H9 (cell line): ENCODE data around the gene TGM5. TPM values are rescaled to one million over a fixed set of nuclear protein-coding genes. Genes with fewer than 3 reads are reported as not detected.

ENCODE experiments used
- DNase-seq: peaks from one replicate; pipeline ENCODE4 v3.0.0-alpha.2; 2017
- H2AFZ ChIP-seq: one replicate; pipeline ENCODE4 v1.6.1; 2013; ENCODE audit warnings: mild to moderate bottlenecking, low read length, control low read depth, moderate library complexity
- H2AK5ac ChIP-seq: 2 replicates; pipeline ENCODE4 v1.6.1; 2013; ENCODE audit warnings: low read length, control low read depth, mixed read lengths; ENCODE audit not compliant: insufficient read length
- H2BK120ac ChIP-seq: one replicate; pipeline ENCODE4 v1.6.1; 2013; ENCODE audit warnings: low read depth, mild to moderate bottlenecking, low read length, control low read depth, inconsistent platforms; ENCODE audit not compliant: poor library complexity, severe bottlenecking
- H2BK12ac ChIP-seq: 2 replicates; pipeline ENCODE4 v1.6.1; 2013; ENCODE audit warnings: low read length, control low read depth, mixed read lengths, low read depth; ENCODE audit not compliant: insufficient read length
- H2BK15ac ChIP-seq: 2 replicates; pipeline ENCODE4 v1.6.1; 2013; ENCODE audit warnings: low read depth, low read length, control low read depth
- H2BK20ac ChIP-seq: one replicate; pipeline ENCODE4 v1.6.1; 2013; ENCODE audit warnings: low read depth, mild to moderate bottlenecking, low read length, control low read depth, inconsistent platforms; ENCODE audit not compliant: poor library complexity, severe bottlenecking
- H2BK5ac ChIP-seq: 2 replicates; pipeline ENCODE4 v1.6.1; 2013; ENCODE audit warnings: low read length, control low read depth, mixed read lengths; ENCODE audit not compliant: insufficient read length
- H3K14ac ChIP-seq: 2 replicates; pipeline ENCODE4 v1.6.1; 2013; ENCODE audit warnings: low read length, control low read depth; ENCODE audit not compliant: insufficient read depth
- H3K18ac ChIP-seq: 2 replicates; pipeline ENCODE4 v1.6.1; 2013; ENCODE audit warnings: low read depth, mild to moderate bottlenecking, mixed read lengths, low read length, control low read depth; ENCODE audit not compliant: insufficient read length
- H3K23ac ChIP-seq: 2 replicates; pipeline ENCODE4 v1.6.1; 2013; ENCODE audit warnings: low read length, control low read depth, mixed read lengths, low read depth; ENCODE audit not compliant: insufficient read length
- H3K23me2 ChIP-seq: 2 replicates; pipeline ENCODE4 v1.6.1; 2013; ENCODE audit warnings: low read depth, mild to moderate bottlenecking, mixed read lengths, low read length, control low read depth; ENCODE audit not compliant: insufficient read length, poor library complexity, severe bottlenecking
- H3K27ac ChIP-seq: 2 replicates; pipeline ENCODE4 v1.5.1; 2013; ENCODE audit warnings: low read length, control low read depth, mixed read lengths, low read depth; ENCODE audit not compliant: insufficient read length
- H3K27me3 ChIP-seq: 2 replicates; pipeline ENCODE4 v1.6.1; 2013; ENCODE audit warnings: low read length, control low read depth, inconsistent platforms; ENCODE audit not compliant: insufficient read depth
- H3K4ac ChIP-seq: 2 replicates; pipeline ENCODE4 v1.6.1; 2013; ENCODE audit warnings: low read depth, mild to moderate bottlenecking, control low read depth, inconsistent platforms, low read length, moderate library complexity
- H3K4me1 ChIP-seq: 2 replicates; pipeline ENCODE4 v1.6.1; 2013; ENCODE audit warnings: low read length, control low read depth, inconsistent platforms; ENCODE audit not compliant: insufficient read depth
- H3K4me2 ChIP-seq: 2 replicates; pipeline ENCODE4 v1.6.1; 2013; ENCODE audit warnings: low read length, control low read depth, mixed read lengths; ENCODE audit not compliant: insufficient read length, insufficient read depth
- H3K56ac ChIP-seq: 2 replicates; pipeline ENCODE4 v1.6.1; 2013; ENCODE audit warnings: low read depth, mild to moderate bottlenecking, mixed read lengths, low read length, control low read depth; ENCODE audit not compliant: insufficient read length
- H3K79me1 ChIP-seq: 2 replicates; pipeline ENCODE4 v1.6.1; 2013; ENCODE audit warnings: low read depth, mild to moderate bottlenecking, moderate library complexity, low read length, control low read depth, inconsistent platforms; ENCODE audit not compliant: insufficient read depth, poor library complexity, severe bottlenecking
- H3K79me2 ChIP-seq: 2 replicates; pipeline ENCODE4 v1.6.1; 2013; ENCODE audit warnings: low read length, control low read depth, inconsistent platforms; ENCODE audit not compliant: insufficient read depth
- H3K9ac ChIP-seq: 2 replicates; pipeline ENCODE4 v1.6.1; 2013; ENCODE audit warnings: low read length, control low read depth, mixed read lengths; ENCODE audit not compliant: insufficient read length; ENCODE audit errors: extremely low read depth
- H3K9me3 ChIP-seq: one replicate; pipeline ENCODE4 v1.6.1; 2013; ENCODE audit warnings: low read depth, low read length, inconsistent platforms; ENCODE audit not compliant: control insufficient read depth
- H3T11ph ChIP-seq: one replicate; pipeline ENCODE4 v1.6.1; 2013; ENCODE audit warnings: mild to moderate bottlenecking, low read length, control low read depth, inconsistent platforms
- H4K20me1 ChIP-seq: one replicate; pipeline ENCODE4 v1.6.1; 2013; ENCODE audit not compliant: control insufficient read depth, insufficient read length, insufficient read depth
- H4K5ac ChIP-seq: 2 replicates; pipeline ENCODE4 v1.6.1; 2013; ENCODE audit warnings: low read depth, mild to moderate bottlenecking, mixed read lengths, low read length, control low read depth; ENCODE audit not compliant: insufficient read length
- H4K8ac ChIP-seq: replicated peaks from 2 replicates; pipeline ENCODE4 v1.6.1; 2013; ENCODE audit warnings: low read length, control low read depth, mixed read lengths, low read depth; ENCODE audit not compliant: insufficient read length
- H4K91ac ChIP-seq: 2 replicates; pipeline ENCODE4 v1.6.1; 2013; ENCODE audit warnings: low read depth, mild to moderate bottlenecking, moderate library complexity, mixed read lengths, low read length, control low read depth; ENCODE audit not compliant: insufficient read length
- H3K27ac Mint-ChIP-seq, 3 experiments: 2 replicates in 2 of 3; 3 replicates in 1 of 3; pipeline ENCODE4 v1.8.0; 2020 to 2021; ENCODE audit warnings: mixed read lengths in 3 of 3, mild to moderate bottlenecking in 1 of 3, moderate library complexity in 1 of 3
- H3K27me3 Mint-ChIP-seq: 2 replicates; pipeline ENCODE4 v1.8.0; 2021; ENCODE audit warnings: low read depth, mild to moderate bottlenecking, moderate library complexity, mixed read lengths
- H3K36me3 Mint-ChIP-seq, 3 experiments: 2 replicates in 2 of 3; 3 replicates in 1 of 3; pipeline ENCODE4 v1.8.0; 2020 to 2021; ENCODE audit warnings: low read depth in 3 of 3, mixed read lengths in 3 of 3; ENCODE audit not compliant: insufficient read depth in 1 of 3
- H3K4me1 Mint-ChIP-seq, 2 experiments: 2 replicates each; pipeline ENCODE4 v1.8.0; 2020; ENCODE audit warnings: mixed read lengths in 2 of 2
- H3K4me3 Mint-ChIP-seq, 2 experiments: 2 replicates in 1 of 2; 3 replicates in 1 of 2; pipeline ENCODE4 v1.8.0; 2020 to 2021; ENCODE audit warnings: mild to moderate bottlenecking in 2 of 2, mixed read lengths in 2 of 2, moderate library complexity in 1 of 2
- H3K9me3 Mint-ChIP-seq, 2 experiments: 2 replicates in 1 of 2; 3 replicates in 1 of 2; pipeline ENCODE4 v1.8.0; 2020; ENCODE audit warnings: mild to moderate bottlenecking in 2 of 2, mixed read lengths in 2 of 2, moderate library complexity in 1 of 2
- WGBS: extraction: QIAGEN DNeasy Blood & Tissue Kit; methylation state at CpG from one replicate; pipeline ENCODE4 v1.1.7; 2013; ENCODE audit warnings: missing lambda C conversion rate, low lambda C conversion rate, mixed read lengths; ENCODE audit not compliant: insufficient read length; ENCODE audit errors: extremely low coverage; 5-methylcytosine and 5-hydroxymethylcytosine counted together
- total RNA-seq: library from RNA; stranded (reverse); gene quantifications from 2 replicates; pipeline ENCODE4 v1.2.1, GENCODE V29; 2021
- TF ChIP-seq, protein P1 (sequence below): fragments of 200-600 bp; sonication (generic); conservative IDR thresholded peaks from 3 replicates; pipeline ENCODE4 v1.8.0; 2021; ENCODE audit warnings: antibody characterized with exemption, mild to moderate bottlenecking

The TGM5 gene
- total RNA-seq, 1 experiment from 2014 or later, result not detected

DNA sequence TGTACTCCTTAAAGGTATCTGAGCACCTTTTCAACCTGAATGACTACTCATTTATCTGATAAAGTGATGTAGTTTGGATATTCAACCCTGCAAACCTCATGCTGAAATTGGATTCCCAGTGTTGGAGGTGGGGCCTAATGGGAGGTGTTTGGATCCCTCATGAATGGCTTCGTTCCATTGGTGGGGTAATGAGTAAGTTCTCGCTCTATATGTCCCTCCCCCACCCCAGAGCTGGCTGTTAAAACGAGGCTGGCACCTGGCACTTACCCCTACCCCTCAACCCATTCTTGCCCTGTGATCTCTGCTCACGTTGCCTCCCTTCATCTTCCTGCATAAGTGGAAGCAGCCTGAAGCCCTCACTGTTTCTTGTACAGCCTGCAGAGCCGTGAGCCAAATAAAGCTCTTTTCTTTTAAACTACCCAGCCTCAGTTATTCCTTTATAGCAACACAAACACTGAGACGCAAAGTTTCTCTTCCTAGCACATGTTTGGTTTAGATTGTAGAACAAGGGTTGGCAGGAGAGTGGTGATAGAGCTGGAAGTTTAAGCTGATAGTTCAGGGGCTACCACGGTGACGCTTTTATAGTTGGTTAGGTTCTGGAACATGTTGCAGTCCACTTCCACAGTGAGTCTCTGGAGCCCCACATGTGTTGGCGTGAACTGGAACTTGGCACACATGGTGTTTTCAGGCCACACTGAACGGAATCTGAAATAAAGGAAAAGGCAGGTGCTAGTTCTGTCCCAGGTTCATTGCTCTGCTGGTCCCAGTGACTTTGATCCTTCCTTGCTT is 69.8 kb downstream of the TGM5 start:
- H3K18ac ChIP-seq, result no peak overlapping the region
- DNase-seq, result no peak

More for the DNA sequence above, 69.8 kb downstream of the TGM5 start:
- Histone ChIP-seq H3K56ac (no peak overlapping the region), H2BK5ac (no peak overlapping the region), H3K9ac (no peak overlapping the region), H2BK12ac (no peak overlapping the region), H2BK120ac (no peak overlapping the region), H3K27me3 (no peaks in the 10 kb centered on the region), H3K4me2 (no peak overlapping the region), H4K8ac (no peak overlapping the region), H3K27ac (no peak overlapping the region), H2AFZ (no peak overlapping the region), H3K4ac (no peak overlapping the region), H3K4me1 (no peaks in the 10 kb centered on the region), H2BK20ac (no peak overlapping the region), H4K91ac (no peak overlapping the region), H4K5ac (no peak overlapping the region), H3K9me3 (no peaks in the 10 kb centered on the region), H2BK15ac (no peak overlapping the region), H2AK5ac (no peak overlapping the region), H4K20me1 (no peaks in the 10 kb centered on the region), H3K79me1 (no peaks in the 10 kb centered on the region), H3K23me2 (no peaks in the 10 kb centered on the region), H3K23ac (no peak overlapping the region), H3T11ph (no peak overlapping the region), H3K79me2 (no peaks in the 10 kb centered on the region), H3K14ac (no peak overlapping the region)
- Mint-ChIP-seq H3K36me3 (peaks cover 4 to 51% (median 24%) of the 10 kb centered on the region in 3 experiments; a peak in 6 of 7 replicates), H3K9me3 (peaks cover 7 to 12% of the 10 kb centered on the region in 2 experiments; a peak in 4 of 5 replicates), H3K4me3 (no peak overlapping the region; a peak in 1 of 5 replicates), H3K27me3 (peaks cover 3% of the 10 kb centered on the region; the same call in 1 of the 2 replicates), H3K27ac (no peak overlapping the region), H3K4me1 (no peaks in the 10 kb centered on the region)
- WGBS, result no CpG with 5 or more reads among the region's 10 CpGs
- TF ChIP-seq, protein P1, sequence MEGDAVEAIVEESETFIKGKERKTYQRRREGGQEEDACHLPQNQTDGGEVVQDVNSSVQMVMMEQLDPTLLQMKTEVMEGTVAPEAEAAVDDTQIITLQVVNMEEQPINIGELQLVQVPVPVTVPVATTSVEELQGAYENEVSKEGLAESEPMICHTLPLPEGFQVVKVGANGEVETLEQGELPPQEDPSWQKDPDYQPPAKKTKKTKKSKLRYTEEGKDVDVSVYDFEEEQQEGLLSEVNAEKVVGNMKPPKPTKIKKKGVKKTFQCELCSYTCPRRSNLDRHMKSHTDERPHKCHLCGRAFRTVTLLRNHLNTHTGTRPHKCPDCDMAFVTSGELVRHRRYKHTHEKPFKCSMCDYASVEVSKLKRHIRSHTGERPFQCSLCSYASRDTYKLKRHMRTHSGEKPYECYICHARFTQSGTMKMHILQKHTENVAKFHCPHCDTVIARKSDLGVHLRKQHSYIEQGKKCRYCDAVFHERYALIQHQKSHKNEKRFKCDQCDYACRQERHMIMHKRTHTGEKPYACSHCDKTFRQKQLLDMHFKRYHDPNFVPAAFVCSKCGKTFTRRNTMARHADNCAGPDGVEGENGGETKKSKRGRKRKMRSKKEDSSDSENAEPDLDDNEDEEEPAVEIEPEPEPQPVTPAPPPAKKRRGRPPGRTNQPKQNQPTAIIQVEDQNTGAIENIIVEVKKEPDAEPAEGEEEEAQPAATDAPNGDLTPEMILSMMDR, result no peak
